LoVo (cell line): Measurements from ENCODE around the gene UBE2L3.
"Not testable (repeated sequence)": the region's sequence is repeated elsewhere in the genome, so short reads cannot be mapped to it uniquely, and the experiment has no call there.

Experiments used
- DNase-seq: peaks from one replicate; pipeline ENCODE4 v3.0.0-alpha.2; 2016; ENCODE audit warnings: low spot score

The UBE2L3 gene

DNA sequence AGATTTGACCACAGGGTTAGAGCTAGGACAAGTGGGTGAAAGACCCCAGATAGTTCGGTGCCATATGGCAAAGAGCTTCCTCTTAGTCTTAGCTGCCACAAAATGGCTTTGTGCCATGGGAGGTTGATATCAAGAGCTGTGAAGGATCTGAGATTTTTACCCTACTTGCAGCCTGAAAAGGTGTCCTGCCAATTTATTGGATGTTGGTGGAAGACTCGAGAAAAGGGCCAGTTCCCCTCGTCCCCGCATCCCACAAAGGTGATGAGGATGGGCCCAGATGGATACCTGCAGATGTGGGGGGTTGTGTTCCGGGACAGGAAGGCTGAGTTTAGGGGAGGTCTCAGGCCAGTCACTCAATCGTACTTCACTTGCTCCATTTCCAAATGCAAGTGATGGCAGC is 35.1 kb downstream of the UBE2L3 start:
- no peak for DNase-seq

DNA sequence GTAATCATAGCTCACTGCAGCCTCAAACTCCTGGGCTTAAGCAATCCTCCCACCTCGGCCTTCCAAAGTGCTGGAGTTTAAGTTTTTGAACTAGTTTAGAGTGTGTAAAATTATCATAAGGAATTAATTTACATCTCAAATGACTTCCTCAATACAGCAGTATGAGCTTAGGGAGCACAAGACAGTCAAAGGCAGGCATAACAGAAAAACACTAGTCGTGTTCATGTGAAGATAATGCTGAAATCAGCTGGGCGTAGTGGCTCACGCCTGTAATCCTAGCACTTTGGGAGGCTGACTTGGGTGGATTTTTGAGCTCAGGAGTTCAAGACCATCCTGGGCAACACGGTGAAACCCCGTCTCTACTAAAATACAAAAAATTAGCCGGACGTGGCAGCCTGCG is 36.5 kb downstream of the UBE2L3 start:
- no peak for DNase-seq

DNA sequence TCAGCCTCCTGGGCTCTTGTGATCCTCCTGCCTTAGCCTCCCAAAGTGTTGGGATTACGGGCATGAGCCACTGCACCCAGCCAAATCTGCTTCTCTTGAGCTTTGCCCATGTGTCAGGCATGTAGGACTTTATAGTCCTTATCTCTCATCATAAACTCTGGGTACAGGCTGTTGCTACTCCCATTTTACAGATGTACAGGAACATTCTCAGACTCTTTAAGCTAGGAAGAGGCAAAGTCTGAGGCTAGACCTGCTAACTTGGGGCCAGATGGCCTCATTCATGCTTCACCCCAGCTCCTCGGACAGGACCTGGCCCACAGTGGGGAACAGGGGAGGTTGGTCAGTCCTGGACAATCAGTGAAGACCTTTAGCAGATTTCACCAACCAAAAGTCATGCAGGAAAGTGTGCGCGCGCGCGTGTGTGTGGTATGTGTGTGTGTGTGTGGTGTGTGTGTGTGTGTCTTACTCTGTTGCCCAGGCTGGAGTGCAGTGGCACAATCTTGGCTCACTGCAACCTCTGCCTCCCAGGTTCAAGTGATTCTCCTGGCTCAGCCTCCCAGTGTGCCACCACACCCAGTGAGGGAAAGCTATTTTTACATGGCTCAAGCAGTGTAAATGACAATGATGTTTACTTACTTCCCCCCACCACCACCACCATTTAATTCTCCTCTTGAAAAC is 38.5 kb downstream of the UBE2L3 start:
- DNase-seq, result no peak

DNA sequence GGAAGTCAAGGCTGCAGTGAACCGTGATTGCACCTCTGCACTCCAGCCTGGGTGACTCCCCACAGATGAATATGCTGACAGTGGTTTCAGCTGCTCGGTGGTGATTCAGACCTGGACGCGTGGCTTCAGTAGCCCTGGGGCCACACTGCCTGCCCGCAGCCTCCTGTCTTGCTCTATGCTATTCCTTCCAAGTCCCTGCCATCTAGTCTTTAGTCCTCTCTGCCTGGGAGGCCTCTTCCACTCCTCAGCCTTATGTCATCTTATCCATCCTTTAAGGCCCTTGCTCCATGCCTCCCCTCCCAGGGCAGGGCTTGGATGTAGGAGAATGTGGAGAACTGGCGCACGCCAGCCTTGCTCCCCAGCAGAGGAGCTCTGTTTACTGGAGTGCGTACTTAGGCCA is 39.3 kb downstream of the UBE2L3 start:
- DNase-seq, result no peak

DNA sequence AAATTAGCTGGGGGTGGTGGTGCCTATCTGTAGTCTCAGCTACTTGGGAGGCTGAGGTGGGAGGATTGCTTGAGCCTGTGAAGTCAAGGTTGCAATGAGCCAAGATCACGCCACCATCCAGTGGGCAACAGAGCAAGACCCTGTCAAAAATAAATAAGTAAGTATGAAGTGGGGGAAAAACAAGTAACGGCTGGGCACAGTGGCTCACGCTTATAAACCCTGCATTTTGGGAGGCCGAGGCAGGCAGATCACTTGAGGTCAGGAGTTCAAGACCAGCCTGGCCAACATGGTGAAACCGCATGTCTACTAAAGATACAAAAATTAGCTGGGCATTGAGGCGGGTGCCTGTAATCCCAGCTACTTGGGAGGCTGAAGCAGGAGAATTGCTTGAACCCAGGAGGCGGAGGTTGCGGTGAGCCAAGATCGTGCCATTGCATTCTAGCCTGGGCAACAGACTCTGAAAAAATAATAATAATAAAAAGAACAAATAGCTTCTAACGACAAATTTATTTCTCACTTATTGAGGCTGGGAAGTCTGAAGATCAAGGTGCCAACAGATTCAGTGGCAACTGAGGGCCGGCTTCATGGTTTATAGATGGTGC is 42.1 kb downstream of the UBE2L3 start:
- not testable (repeated sequence) for DNase-seq

DNA sequence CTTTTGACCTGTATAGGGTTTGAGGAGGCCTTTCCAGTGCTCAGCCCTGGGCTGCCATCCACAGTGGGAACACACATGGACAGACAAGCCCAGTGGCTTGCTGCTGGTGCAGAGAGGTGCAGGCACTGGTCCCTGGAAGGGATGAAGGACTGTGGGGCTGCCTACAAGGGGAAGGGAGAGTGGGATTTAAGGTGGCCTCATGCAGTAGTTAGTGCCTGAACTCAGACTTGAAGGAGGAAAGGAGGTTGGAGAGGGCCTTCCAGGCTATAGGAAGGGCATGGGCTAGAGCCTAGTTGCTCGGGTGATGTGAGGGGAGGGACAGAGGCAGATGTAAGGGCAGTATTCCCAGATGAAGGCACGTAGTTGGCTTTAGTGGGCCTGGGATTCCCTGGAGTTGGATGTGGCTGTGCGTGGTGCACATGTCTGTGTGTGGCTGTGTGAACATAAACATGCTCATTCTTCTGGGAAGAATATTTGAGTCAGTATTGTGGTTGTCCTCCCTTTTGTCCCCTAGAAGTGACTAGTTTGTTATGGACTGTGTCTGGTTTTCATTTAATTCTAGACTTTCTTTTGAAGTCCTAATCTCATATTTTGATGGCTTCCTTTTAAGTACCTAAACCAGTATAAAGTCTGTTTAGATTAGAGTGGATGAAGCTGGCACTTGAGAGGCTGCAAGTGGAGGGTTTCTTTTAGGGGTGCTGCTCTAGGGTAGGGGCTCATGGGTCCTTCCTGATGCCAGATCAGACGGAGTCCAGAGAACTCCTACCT is 43.9 kb downstream of the UBE2L3 start:
- no peak for DNase-seq

DNA sequence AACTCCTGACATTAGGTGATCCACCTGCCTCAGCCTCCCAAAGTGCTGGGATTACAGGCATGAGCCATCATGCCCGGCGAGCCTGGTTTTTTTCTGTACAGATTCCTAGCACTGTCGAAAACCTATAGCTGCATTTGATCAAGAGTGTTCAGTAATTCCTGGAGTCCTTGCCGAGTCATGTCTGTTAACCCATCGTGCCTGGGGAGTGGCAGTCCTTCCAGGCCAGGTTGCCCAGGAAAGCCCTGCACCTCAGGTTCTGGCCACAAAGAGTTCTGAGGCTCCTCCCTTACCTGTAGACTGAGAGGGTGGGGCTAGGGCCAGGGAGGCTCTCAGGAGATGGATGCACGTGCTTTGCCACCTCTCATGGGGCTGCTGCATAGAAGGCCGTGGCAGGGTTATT is 45.3 kb downstream of the UBE2L3 start:
- DNase-seq, result no peak

DNA sequence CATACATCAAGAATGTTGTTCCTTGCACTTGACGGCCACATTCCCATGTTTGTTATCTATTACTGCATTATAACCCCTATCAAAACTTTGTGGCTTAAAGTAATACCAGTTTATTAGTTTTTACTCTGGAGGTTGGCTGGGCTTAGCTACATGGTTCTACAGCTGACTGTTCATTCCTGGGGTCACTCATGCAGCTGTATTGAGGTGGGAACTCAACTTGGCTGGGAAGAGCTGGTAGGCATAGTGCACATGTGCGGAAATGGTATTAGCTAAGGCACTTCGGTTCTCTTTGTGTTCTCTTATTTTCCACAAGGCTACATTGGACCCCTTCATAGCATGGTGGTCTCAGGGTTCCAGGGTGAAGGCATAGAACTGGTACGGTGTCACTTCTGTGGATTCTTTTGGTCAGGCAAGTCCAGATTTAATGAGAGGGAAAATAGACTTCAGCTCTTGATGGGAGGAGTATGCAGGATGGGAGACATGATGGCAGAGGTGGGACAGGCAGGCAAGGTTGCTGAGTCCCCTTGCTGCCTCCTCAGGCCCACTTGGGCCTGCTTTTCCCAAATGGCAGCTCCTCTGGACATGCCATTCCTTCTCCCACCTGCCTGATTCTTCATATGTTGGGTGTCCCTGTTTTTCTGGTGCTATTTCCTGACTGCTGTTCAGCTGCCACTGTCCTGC is 46.2 kb downstream of the UBE2L3 start:
- no peak for DNase-seq

DNA sequence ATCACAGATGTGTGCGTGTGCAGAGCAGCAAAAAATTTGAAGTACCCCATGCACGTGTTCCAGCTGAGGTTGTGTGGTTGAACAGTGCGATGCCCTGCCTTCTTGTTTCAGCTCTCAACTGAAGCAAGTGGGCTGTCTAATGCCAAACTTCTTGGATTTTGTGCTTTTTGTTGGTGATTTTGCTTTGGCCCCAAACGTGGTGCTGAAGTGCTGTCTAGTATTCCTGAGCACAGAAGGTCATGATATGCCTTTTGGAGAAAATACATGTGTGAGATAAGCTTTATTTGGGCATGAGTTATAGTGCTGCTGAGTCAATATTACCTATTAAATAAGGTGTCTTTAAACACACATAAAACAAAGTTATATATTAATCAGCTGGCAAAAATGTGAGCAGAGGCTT is 48.2 kb downstream of the UBE2L3 start:
- no peak for DNase-seq

DNA sequence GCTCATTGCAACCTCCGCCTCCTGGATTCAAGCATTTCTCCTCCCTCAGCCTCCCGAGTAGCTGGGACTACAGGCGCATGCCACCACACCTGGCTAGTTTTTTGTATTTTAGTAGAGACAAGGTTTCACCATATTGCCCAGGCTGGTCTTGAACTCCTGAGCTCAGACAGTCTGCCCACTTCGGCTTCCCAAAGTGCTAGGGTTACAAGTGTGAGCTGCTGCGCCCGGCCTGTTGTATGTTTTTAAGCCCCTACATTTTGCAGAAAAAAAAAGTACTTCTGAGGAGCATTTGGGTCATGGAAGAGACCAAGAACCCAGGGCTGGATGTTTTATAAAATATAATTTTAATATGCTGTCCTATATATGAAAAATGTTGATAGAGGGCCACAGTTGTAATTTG is 49.8 kb downstream of the UBE2L3 start:
- not testable (repeated sequence) for DNase-seq

DNA sequence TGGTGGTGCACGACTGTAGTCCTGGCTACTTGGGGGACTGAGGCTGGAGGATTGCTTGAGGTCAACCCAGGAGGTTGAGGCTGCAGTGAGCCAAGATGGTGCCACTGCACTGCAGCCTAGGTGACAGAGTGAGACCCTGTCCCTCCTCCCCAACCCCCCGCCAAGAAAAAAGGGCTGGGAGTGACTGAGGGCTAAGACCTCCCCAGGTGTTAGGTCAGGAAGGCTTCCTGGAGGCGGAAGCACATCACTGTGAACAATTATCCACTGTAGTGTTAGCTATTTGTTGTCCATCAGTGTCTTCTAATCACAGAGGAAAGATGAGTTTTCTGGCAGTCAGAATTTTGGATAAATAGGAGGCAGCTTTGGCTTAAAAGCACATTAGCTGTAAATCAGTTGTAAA is 53.5 kb downstream of the UBE2L3 start:
- no peak for DNase-seq

DNA sequence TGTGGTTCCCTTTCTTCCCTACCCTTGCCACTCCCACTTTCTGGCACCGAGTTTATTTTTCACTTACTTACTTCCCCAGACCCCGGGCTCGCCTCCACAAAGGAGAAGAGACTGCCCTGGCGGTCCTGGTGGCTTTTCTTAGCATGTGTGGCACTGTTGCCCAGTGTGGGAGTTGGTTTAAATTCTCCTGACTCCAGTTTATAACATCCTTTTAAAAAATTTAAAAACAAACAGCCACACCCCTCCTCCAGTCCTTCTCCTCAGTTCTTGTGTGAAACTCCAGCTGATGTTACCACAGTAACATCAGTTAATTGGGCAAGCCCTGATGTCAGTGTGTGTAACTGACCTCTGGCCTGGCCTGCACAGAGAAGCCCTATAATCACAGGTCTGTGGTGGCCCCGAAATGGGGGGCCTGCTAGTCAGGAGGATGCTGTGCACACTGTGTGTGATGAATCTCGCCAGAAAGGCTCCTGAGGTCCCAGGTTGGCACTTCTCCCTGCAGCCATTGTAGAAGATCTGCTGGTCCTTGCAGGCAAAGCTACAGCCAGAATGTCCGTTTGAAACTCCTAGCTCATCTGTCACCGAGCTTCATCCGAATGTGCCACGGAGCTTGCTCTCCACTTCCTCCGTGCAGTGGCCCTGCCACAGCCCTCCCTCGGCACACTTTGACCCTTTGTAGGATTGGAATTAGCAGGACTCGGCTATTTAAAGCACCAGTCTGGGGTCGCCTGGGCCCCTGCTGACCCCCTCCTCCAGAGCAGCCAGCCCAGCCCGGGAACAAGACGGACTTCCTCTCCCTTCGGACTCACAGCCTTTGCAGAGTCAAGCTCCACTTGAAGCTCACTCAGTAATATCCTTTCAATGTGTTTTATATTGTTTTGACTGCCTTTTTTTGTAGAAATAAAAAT is 54.8 kb downstream of the UBE2L3 start:
- no peak for DNase-seq

DNA sequence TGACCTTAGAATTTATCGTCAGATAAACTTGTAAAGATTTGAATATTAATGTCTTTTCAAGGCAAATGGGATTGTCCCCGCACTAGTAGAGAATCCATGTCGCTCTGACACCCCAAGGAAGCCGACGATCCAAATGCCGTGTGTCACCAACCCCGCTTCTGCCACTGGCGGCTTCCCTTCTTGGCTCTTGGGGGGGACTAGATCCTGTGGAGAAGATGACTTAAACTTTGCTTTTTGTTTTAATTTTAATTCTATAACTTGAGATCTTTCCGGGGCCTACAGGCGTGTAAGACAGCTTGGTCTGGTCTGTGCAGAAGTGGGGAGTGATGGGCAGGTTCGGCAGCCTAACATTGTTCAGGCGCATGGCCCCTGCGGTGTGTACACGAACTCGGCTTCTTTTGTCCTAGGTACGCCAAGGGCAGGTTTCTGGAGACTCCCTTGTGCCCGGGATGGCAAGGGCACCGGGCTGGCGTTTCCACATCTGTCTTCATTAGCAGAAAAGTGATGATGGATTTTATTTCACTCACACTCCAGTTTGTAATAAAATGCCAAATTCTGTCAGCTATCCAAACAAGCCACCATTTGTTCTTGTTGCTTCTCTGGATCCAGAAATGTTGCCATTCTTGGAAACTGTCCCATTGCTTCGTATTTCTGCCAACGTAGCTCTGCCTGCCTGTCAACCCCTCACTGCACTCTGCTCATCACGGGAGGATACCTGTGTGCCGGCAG is 55.6 kb downstream of the UBE2L3 start:
- no peak for DNase-seq

DNA sequence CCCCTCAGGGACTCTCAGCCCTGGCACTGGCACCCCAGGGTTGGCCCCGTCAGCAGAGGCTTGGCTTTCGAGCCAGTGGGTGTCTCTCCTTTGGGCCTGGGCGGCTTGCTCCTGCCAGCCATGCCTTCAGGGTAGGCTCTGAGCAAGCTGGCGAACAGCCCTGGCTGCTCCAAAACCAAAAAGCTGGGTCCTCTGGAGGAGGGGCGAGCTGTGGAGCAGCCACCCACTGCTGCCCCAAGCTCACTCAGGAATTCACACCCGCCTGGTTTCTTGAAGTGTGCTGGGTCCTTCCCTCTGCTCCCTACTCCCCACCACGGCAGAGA is 56.1 kb downstream of the UBE2L3 start:
- DNase-seq, result no peak

DNA sequence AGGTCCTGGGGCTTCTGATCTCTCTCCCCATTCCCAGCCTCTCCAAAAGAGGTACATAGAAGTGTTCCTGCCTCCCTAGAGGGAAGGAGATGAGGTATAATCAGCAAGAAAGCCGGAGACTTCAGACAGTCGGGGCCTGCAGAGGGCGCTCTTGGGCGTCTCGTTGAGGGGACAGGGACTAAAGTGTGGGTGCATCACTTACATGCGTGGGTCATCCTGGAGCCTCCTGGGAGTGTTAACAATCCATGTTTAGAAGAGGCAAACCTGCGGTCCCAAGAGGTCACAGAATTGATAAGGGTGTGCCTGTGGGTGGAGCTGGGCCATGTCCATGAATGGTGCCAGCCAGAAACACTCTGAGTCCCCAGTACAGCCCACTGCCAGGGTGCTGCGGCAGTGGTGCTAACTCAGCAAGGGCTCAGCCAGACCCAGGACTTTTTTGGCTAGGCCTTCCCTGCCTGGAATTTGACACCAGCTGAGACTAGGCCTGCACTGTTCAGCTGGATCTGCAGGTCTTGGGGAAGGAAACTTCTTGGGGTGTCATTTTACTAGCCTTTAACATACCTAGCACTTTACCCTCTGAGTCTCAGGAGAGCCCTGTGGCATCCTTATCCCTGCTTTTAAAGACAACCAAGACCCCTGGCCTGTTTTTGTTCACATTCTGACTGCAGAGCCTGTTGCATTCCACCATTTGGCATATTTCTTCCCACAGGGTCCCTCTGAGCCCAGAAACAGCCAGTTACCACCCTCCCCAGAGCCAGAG is 56.8 kb downstream of the UBE2L3 start:
- DNase-seq, result no peak

DNA sequence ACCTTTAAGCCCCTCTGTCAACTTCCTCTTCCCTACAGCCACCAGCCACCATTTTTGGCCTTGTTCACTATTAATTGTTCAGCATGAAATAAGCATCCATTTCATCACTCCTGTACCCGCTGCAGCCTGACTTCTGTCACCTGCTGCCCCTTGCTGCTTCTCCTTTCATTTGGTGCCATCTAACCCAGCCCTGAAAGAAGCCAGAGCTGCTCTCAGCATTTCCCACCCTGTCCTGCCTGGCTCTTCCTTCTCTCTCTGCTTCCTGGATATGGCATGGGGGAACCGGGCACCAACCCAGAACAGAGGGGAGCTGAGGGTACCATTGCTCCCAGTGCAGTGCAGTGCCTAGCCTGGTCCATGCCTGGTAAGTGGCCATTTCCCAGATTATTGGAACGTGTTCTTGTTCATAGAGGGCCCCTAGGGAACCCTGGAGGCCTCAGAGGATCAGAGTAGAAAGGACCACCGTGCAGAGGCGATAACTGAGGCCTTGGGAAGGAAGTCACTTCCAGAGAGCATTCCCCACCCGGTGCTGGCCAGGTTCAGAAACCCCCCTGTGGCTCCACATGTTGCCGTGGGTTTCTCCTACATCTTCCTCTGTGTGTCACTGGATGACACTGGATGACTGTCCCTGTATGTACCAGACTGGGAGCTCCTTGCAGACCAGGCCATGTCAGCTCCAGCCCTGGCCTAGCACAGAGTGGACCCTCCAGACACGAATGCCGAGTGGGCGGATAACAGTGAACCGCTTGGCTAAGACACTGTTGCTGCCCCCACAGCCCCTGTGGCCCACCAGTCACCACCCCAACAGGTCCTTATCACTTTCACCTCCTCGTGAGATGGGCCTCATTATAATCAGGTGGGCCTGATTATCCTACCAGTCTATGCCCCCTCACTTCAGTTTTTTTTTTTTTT is 57.6 kb downstream of the UBE2L3 start:
- DNase-seq, result no peak

DNA sequence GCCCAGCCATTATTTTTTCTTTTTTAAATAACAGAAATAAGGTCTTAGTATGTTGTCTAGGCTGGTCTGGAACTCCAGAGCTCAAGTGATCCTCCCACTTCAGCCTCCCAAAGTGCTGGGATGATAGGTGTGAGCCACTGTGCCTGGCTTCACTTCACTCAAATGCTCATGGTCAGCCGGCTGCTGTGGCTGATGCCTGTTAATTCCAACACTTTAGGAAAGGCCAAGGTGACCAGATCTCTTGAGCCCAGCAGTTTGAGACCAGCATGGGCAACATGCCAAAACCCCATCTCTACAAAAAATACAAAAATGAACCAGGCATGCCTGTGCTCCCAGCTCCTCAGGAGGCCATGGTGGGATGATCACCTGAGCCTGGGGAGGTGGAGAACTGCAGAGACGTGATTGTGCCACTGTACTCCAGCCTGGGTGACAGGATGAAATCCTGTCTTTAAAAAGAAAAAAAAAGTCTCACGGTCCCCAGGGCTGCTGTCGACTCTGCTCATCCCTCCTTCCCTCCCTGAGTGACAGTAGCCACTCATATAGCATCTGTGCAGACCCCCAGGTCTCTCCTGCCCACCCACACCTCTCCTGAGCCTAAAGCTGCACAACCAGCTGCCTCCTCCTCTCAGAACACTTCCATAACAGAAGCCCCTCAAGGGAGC is 58.7 kb downstream of the UBE2L3 start:
- DNase-seq, result no peak

DNA sequence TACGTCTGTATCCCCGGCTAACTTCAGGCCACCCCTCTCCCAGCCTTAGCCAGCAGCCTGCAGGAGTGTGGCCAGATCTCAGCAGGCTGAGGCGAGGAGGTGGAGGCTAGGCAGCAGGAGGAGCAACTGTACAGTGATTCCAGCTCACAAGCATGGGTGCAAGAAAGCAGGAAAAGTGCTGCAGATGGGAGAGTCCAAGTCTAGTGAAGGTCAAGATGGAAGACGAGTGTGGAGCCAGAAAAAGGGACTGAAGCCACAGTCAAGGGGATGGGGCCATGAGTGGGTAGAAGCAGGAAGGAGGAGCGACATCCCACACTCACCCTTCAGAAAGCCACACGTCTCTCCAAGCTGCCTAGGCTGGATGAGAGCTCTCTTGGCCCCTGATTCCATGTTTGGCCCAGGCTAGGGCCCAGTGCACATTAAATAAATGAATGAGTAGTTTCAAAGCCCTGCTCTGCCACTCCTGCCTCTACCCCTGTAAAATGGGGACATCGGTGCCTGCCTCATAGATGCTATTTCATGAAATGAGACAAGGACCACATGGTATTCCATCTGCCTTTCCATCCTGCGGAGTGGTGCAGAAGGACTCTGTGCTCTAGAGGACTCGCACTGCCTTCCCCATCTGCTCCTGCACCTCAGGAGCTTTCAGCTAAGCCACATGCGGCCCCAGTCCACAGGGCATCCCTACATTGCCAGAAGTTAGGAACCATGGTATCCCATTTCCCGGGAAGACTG is 59.4 kb downstream of the UBE2L3 start:
- no peak for DNase-seq
